GM21515 (cell line): Measurements from ENCODE around the gene VPS25.
"Not testable (repeated sequence)": the region's sequence is repeated elsewhere in the genome, so short reads cannot be mapped to it uniquely, and the experiment has no call there.

Experiments
- ATAC-seq: cut with Tn5 transposase; IDR thresholded peaks from one replicate; pipeline ENCODE4 v1.9.1; 2021; ENCODE audit not compliant: unreplicated experiment

The VPS25 gene

DNA sequence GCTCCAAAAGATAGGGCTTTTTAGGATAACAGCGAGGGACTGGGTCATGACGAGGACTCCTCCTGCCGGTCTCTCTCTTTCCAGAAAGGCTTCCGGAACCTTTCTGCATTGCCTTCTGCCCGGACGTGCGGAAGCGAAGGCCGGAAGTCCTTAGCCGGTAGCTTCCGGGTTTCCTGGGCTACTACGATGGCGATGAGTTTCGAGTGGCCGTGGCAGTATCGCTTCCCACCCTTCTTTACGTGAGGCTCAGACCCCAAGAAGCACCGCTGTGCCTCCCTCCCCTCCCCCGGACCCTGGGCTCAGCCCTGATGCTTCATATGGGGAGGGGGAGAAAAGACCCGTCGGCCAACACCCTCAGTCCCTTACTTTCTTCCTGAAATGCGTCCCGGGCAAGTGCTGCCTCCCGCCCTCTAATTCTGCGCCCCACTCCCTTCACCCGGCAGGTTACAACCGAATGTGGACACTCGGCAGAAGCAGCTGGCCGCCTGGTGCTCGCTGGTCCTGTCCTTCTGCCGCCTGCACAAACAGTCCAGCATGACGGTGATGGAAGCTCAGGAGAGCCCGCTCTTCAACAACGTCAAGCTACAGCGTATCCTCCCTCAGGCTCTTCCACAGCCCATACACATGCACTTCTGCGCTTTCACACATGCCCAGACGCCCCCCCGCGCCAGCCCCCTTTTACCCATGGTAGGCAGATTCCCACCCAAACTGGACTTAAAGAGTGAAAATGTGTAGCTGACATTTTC, at the start of gene VPS25:
TSS of gene VPS25 (plus strand) at position 160 of the 746 bp plus-strand sequence. CDS start at position 187, 27 bp downstream.
- peak; percentile 65 for ATAC-seq

DNA sequence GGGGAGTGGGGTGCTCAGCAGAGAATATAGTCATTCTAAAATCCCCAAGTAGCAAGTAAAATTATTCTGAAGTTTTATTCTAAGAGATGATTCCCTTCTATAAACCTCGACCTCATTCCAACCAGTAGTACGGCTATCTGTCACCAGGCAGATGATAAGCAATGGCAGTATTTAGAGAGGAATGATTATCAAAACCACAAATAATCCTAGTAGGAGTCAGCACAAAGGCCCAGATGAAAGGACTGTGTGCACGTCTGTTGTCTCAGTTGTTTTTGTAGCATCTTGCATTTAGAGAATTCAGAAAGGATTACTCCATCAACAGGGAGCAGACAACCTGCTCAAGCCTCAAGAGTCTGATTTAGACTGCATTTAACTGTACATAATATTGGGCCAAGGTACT, 49.6 kb upstream of the VPS25 start:
- ATAC-seq: no peak

DNA sequence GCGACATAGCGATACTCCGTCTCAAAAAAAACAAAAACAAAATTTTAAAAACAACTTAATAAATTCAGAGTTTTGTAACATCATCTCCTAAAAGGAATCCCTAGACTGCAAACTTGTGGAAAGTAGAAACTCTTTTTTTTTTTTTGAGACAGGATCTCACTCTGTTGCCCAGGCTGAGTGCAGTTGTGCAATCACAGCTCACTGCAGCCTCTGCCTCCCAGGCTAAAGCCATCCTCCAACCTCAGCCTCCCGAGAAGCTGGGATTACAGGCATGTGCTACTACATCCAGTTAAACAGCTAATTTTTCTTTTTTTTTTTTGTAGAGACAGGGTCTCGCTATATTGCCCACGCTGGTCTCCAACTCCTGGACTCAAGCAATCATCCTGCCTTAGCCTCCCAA, 48.1 kb upstream of the VPS25 start:
- ATAC-seq: no peak

DNA sequence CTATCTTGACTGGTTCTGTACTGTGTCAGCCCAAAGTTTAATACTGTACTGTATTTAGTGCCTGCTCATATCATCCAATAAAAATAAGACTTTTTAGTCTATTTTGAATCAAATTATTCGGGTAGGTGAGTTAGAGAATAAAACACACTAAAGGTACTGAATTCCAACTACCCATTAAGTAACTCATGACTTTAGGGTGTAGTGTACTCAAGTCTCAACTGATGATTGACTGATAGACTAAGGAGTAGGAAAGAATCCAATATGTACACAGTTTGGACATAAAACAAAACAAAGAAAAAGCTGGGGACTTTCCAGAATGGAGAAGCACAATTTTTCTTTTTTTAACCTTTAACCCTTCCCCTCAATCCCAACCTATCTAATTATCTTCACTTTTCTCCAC, 32.5 kb upstream of the VPS25 start:
- no peak for ATAC-seq

DNA sequence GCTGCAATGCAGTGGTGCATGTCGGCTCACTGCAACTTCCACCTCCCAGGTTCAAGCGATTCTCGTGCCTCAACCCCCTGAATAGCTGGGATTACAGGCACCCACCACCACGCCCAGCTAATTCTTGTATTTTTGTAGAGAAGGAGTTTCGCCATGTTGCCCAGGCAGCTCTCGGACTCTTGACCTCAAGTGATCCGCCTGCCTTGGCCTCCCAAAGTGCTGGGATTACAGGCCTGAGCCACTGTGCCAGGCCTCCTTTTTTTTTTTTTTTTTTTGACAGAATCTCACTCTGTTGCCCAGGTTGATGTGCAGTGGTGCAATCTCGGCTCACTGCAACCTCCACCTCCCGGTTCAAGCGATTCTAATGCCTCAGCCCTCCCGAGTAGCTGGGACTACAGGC, 30.3 kb upstream of the VPS25 start:
- not testable (repeated sequence) for ATAC-seq

DNA sequence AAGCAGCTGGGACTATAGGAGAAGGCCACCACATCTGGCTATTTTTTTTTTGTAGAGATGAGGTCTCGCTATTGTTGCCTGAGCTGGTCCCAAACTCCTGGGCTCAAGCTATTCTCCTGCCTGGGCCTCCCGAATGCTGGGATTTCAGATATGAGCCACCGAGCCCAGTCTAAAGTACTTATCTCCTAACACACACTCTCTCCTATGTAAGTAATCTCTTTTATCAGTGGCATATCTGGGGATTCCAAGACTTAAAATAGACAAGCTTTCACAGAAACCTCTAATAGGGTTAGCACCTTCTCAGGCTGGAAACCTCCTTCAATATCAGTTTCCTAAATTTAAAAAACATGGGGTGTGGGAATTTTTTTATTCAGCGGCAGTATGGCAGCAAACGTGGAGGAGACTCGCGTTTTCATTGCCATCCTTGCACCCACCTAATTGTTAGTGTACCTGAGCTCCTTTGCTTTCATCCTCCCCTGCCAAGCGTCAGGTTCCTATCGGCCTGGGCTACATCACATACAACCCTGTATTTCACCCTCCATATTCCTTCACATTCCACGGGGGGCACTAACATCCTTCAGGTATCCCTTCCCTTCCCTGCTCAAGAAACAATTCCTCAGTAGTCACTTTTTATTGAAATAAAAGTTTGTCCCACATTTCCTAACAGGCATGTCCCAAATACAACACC, 29.5 kb upstream of the VPS25 start:
- no peak for ATAC-seq

DNA sequence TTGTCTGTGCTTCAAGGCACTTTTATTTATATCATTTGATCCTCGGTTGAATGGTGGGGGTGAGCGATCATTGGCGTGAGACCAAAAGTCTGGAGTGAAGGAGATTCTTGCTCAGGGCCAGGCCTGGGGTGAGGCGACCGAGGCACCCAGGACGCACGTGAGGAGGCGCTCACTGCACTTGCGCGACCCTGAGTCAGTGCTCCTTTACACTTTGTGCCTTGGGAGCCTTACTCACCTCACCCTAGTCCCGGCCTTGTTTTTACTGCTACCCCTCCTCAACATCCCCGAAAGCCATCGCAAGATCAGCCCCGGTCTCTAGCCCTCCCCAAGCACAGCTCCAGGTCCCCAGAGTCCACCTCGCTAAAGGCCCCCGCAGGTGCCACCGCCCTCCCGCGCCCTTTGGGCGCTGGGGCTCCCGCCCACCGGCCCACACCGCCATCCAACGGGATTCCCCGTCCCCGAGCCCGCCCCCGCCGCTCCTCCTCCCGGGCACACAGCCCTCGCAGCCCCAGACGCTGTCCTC, 28.9 kb upstream of the VPS25 start:
- ATAC-seq: peak; percentile 18

DNA sequence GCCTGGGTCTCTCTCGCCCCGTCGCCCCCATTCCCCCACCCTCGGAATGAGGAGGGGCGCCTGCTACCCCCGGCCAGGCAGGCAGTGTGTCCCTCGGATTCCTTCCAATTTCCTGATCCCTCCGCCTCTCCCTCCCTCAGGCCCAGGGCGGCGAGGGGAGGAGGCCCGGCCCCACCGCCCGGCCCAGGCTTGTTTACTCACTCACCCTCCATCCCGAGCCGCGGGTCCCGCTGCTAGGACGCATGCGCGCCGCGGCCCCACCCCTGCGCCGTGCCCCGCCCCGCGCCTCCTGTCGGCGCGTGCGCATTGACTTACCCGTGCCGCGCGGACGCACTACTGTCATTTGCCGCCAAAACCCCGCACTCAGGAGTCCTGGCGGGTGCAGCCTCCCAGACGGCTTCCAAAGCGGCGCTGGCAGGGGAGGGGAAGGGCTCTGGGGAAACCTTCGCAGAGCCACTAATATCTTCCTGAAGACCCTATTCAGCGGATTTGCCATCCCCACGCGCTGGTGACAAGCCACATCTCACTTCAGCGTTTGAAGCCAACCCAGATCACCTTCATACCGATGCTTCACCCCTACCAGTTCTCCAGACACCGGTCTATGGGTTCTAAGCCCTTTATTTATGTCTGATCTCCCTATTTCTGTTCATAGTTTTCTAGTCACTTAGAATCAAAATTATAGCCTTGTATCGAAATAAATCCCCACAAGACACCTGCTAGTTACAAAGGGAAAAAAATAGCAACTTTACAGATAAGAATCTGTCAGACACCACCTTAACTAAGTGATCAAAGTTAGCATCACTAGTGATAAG, 28.2 kb upstream of the VPS25 start, which contains the start of gene EZH1:
TSS of gene EZH1 (minus strand) at position 235 of the 812 bp plus-strand sequence. CDS start 16,099 bp downstream, outside the sequence.
- ATAC-seq: peak; percentile 81

DNA sequence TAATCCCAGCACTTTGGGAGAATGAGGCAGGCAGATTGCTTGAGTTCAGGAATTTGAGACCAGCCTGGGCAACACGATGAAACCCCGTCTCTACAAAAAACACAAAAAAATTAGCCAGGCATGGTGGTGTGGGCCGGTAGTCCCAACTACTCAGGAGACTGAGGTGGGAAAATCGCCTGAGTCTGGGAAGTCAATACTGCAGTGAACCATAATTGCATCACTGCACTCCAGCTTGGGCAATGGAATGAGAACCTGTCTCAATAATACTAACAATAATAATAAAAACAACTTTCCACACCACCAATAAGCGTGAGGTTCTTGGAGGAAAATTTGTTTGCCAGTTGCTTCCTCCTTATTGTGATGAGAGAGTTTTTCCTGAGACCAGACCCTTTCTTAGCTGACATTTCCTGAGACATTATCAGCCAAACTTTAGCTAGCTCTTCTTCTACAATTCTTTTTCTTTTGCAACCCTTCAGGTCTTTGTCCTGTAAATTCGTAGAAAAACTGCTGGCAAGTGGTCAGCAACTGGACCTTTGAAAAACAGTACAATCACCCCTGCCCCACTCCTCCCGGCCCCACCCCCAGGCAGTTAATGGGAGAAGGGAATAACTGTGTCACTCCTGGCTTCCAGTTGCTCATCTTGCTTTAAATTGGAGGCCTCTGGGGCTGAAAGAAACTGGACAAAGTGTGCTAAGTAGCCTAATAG, 24.9 kb upstream of the VPS25 start:
- no peak for ATAC-seq

DNA sequence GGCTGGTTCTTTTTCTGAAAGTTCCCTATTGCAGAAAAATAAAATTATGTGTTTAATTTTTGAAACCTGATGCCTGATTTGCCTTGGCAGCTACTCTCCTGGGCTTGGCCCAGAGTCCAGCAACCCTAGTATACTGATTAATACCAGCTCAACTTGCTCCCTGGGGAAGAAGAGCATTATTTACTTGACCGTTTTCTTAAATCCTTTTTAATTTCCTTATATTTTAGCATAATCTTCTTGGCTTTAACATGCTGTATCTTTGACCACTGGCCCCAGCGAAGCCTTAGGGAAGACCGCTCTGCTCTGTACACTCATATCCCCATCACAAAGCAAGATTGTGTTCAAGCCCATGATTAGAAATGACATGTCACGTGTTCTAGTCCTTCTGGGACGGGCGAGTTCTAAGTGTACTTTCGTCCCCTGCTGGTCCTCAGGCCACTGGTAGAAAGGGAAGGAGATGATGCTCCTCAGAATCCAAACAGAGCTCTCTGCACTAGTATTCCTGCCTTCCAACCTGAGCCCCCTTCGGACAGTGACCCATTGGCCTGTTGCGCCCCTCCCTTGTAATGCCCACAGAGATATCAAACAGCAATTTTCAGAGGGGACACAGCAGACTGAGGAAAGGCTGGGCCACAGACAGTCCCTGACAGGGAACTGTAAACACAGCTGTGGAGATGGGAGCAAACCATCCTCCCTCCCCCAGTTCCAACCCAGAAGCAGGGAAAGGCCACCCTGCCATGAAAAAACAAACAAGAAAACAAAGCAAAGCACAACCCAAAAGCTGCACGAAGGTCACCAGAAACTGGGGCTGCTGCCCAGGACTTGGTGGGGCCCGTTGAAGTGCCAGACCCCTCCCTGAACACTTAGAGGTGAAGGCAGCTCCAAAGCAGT, 24.1 kb upstream of the VPS25 start:
- no peak for ATAC-seq

DNA sequence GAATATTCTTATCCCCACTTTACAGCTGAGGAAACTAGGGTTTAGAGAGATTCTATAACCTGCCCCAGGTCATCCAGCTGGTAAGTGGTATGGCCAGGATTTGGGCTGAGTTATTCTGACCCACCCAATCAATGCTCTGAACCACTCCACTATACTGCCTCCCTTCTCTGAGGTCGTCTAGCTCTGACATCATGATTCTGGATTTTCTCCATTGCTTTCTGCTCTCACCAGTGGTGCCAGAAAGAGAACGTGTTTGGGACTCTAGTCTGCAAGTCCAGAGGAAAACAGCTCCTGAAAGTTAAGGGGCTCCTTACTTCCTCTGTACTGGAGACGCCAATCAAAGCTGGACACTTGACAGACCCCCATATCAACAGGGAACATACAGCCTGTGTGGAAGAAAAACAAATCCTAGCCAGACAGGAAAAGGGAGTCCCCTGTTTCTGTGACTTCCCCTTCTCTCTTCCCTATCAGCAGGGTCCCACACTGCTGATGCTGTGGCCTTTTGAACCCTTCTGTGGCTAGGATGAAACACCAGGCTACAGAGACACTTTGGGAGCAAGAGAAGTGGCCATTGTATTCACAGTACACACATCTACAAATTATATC, 22.4 kb upstream of the VPS25 start:
- ATAC-seq: no peak

DNA sequence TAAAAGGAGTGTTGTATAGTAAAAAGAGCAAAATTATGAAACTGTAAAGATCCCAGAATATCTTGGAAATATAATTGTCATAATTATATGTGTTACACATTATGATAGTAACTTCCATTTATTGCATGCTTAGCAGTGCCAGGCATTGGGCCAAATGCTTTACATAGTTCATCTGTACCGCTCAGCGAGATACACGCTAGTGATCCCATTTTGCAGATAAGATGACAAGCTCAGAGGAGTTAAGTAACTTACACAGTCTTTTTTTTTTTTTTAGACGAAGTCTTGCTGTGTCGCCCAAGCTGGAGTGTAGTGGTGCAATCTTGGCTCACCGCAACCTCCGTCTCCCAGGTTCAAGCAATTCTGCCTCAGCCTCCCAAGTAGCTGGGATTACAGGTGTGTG, 21.6 kb upstream of the VPS25 start:
- ATAC-seq: no peak

DNA sequence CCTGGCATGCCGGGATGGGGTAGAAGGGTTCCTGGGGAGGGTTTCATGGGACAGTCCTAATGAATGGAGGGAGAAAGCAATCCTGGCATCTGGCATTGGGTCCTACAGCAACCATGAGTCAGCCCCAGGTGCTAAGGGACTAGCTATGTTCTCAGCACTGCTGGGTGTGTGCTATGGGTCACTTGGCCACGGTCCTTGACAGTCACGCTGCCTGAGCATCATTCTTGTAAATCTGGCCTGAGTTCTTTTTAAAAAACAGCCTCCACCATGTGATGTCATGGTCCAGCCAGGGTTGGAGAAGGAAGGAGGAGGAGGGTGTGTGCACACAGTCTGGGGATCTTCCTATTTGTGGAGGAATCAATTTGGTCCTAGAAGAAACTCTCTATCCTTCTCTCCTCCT, 18.5 kb upstream of the VPS25 start:
- ATAC-seq: no peak

DNA sequence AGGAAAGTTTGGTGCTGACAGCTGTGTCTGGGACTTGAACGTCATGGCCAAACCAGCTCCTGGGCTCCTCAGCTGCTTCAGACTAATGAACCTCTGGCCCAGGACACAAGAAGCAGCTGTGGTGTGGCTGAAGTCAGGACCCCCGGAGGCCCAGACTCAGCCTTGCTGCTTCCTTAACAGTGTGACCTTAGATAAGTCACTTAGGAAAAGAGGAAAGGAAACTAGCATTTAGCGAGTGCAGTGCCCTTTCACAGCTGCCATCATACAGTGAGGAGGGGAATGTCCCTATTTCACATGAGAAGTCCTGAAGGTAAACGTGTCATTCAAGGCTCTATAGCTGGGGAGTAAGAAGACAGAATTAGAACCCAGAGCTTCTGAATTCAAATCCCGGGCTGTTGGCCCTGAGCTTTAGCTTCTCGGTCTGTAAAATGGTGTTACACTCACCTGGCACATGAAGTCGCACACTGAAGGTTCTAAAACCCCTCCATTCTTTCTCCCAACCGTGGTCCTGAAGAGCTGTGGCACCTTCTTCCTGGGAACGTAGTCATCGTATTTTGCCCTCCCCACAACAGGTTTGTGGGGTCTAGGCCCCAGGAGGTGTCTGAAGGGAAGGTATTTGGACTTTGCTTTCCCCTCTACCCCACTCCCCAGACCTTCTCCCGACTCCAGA, 13.1 kb upstream of the VPS25 start:
- ATAC-seq: no peak

DNA sequence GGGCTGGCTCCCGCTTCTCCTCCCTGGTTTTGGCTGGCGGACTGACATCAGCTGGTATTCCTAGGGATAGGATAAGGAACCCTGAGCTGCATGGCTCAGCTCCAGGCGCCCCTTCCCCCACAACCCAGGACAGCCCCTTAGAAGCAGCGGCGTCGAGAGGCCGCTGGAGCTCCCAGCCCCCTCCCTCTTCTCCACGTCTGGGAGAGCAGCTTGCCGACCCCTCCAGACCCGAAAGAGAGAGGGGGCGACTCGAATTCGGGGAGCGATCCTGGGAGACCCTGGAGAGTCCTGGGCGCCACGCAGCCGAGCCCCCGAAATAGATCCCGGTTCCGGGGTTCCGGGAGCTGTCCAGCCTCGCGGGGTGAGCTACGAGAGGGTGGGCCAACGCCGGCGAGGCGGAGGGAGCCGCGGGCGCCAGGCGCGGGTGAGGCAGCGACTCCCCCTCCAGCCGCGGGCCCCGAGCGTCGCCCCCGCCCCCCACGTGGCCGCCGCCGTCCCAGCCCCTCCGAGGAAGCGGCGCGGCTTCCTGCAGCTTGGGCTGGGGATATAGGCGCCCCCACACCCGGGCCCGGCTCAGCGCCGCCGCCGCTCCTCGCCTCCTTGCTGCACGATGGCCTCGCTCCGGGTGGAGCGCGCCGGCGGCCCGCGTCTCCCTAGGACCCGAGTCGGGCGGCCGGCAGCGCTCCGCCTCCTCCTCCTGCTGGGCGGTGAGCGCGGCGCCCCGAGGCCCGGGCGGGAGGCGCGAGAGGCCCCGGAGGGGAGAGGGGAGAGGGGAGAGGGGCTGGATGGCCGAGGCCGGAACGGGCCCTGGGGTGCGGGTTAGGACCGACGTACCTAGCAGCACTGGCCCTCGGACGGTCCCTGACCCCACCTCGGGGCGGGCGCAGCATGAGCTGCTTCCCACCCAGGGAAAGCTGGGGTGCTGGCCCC, 12.3 kb upstream of the VPS25 start, which contains the start of gene RAMP2:
TSS of gene RAMP2 (plus strand) at position 576 of the 930 bp plus-strand sequence. CDS start at position 611, 35 bp downstream.
- no peak for ATAC-seq

DNA sequence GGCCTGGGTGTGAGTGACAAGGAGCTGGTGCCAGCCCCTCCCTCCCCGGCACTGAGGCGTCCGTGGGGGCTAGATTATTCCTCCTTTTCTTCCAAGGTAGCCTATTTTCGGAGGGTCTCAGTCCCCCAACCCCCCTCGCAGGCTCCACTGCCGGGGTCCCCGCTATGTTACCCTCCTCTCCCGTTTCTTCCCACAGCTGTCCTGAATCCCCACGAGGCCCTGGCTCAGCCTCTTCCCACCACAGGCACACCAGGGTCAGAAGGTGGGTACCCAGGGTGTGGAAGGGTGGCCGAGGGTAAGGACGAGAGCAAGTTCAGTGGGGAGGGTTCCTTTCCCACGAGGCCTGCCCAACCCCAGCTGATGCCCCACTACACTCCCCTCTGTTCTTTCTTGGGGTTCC, 11.6 kb upstream of the VPS25 start:
- ATAC-seq: no peak

DNA sequence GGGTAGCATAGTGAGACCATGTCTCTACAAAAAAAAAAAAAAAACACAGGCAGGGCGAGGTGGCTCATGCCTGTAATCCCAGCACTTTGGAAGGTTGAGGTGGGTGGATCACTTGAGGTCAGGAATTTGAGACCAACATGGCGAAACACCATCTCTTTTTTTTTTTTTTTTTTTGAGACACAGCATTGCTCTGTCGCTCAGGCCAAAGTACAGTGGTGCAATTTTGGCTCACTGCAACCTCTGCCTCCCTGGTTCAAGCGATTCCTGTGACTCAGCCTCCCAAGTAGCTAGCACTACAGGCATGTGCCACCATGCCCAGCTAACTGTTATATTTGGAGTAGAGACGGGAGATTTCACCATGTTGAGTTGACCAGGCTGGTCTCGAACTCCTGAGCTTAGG, 7.1 kb upstream of the VPS25 start:
- no peak for ATAC-seq

DNA sequence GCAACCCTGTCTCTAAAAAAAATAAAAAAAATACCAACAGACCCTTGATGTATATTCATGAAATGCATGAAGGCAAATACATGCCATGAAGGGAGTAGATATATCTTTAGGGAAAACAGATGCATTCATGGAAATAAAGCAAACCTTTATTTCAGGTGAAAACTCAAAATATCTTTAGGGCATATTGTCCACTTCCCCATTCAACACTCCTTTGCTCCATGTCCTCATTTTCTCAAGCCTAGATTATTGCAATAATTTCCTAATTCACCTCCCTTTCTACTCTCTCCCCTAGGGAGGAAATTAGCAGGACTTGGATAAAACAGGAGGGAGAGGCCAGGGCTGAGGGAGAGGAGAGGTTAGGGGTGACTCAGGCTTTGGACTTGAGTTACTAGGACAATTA, 5.7 kb upstream of the VPS25 start:
- ATAC-seq: no peak
